Epithelial cell of proximal tubule (primary cell): ENCODE results near the gene DNAJB11. TPM values are rescaled to one million over a fixed set of nuclear protein-coding genes. Genes with fewer than 3 reads are reported as not detected.

Experiments
- DNase-seq: peaks from one replicate; pipeline ENCODE4 v3.0.0-alpha.2; 2011; ENCODE audit warnings: low read depth
- H3K4me3 ChIP-seq: 2 replicates; pipeline ENCODE4 v1.5.1; 2011; ENCODE audit warnings: low read depth, mild to moderate bottlenecking, low read length
- total RNA-seq: library from RNA; depleted of rRNA; stranded (reverse); fragments of >200 nt; gene quantifications from 2 replicates; pipeline ENCODE4 v1.2.3, GENCODE V29; 2015
- TF ChIP-seq, protein P1 (sequence below): conservative IDR thresholded peaks from 2 replicates; pipeline ENCODE4 v1.5.1; 2012; ENCODE audit warnings: low read depth, mild to moderate bottlenecking, low read length

DNAJB11 gene
- total RNA-seq, 1 donor from 2014 or later: 96.3 TPM

DNA sequence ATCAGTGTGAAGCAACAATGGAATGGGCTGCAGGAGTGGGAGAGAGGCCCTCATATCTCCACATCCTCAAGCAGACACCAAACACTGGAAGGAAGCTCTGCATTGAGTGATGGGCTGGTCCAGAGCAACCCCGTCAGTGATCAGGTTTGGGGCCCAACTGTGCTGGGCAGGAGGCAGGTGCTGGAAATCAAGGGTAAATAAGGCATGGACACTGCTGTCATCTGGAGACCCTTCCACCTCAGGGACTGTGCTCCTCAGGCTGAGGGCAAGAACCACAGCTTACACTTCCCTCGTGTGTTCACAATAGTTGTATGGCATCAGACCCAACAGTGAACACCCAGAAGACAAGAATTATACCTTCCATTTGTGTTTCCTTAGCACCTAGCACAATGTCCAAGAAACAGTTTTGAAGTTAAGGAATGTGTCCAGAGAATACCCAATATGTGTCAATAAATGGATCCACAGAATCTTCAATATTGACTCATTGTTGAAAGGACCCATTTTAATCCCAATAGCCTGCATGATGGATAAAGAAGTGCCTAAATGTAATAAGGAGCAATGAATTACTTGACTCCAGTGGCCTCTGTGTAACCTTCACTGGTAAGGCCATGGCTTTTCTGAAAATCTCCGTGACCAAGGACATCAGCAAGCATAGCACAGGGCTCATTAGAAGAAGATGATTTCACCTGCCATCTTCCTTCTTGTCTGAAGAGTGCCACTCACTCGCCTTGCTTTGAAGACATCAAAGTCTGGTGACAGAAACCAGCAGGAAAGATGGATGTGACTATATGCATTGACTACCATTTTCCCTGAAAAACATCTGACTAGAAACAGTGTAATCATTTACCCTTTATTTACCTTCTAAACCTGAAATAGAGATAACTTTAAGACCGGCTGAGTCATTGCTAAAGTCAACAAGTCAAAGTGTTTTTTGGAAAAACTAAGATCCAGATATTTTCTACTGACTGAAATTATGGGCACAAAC lies 35.3 kb downstream of the DNAJB11 start:
- H3K4me3 ChIP-seq: no peak overlapping the region
- TF ChIP-seq, protein P1, sequence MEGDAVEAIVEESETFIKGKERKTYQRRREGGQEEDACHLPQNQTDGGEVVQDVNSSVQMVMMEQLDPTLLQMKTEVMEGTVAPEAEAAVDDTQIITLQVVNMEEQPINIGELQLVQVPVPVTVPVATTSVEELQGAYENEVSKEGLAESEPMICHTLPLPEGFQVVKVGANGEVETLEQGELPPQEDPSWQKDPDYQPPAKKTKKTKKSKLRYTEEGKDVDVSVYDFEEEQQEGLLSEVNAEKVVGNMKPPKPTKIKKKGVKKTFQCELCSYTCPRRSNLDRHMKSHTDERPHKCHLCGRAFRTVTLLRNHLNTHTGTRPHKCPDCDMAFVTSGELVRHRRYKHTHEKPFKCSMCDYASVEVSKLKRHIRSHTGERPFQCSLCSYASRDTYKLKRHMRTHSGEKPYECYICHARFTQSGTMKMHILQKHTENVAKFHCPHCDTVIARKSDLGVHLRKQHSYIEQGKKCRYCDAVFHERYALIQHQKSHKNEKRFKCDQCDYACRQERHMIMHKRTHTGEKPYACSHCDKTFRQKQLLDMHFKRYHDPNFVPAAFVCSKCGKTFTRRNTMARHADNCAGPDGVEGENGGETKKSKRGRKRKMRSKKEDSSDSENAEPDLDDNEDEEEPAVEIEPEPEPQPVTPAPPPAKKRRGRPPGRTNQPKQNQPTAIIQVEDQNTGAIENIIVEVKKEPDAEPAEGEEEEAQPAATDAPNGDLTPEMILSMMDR: no peak
- no peak for DNase-seq

- H3K4me3 ChIP-seq: no peak overlapping the region
- TF ChIP-seq, protein P1: no peak
- DNase-seq: no peak
These were observed 38.2 kb downstream of the DNAJB11 start for GRCh38 chr3:186608624-186609215.

DNA sequence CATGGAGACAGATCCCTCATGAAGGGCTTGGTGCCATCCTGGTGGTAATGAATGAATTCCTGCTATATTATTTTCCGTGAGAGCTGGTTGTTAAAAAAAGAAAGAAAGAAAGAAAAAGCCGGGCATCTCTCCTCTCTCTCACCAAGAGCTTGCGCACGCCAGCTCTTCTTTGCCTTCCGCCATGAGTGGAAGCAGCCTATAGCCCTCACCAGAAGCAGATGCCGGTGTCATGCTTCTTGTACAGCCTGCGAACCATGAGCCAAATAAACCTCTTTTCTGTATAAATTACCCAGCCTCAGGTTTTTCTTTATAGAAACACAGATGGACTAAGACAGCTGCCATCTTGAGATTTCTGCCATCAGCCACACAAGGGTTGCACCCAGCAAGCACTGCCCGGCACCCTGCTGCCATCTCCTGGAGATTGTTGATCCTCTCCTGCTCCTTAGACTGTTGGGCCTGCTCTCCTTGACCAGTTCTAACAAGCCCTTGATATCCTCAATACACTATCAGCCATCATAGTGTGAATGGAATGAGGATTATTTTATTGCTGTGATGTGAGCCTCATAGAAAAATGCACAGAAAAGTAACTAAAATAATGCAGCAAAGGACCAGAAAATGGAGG lies 38.8 kb downstream of the DNAJB11 start:
- DNase-seq: no peak
- TF ChIP-seq, protein P1: peak; percentile 85
- H3K4me3 ChIP-seq: no peak overlapping the region

- TF ChIP-seq, protein P1: no peak
- no peak overlapping the region for H3K4me3 ChIP-seq
- no peak for DNase-seq
These were observed 41.5 kb downstream of the DNAJB11 start for GRCh38 chr3:186612065-186612464.

DNA sequence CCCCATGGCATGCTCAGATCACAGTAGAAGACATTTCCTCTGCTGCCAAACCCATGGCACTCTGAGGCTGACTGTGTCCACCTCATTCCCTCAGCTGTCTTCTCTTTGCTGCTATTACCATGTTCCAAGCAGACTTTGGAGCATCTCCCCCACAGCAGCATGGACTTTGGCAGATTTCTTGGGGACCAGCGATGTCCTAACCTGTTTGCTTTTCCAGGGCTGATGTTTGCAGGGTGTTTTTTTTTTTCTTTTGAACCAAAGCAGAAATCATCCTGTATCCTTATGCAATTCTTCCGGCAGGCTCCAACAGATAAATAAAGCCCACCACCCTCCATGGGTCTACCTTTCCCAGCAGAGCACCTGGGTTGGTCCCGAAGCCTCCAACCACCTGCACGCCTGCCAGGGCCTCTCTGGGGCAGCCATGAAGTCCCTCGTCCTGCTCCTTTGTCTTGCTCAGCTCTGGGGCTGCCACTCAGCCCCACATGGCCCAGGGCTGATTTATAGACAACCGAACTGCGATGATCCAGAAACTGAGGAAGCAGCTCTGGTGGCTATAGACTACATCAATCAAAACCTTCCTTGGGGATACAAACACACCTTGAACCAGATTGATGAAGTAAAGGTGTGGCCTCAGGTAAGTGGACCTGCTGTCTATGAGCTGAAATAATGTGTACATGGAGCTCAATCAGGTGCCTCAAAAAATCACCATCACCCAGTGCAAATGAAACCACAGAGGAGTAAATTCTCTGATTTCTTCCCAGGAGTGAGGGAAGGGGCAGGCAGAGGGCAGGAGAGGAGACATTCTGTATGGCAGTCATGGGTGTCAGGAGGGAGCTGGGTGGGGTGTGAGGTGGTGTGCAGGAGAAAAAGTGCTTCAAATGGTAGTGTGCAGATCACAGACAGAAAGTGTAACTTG lies 42.5 kb downstream of the DNAJB11 start, which contains the start of gene AHSG:
TSS of gene AHSG (plus strand) at position 340 of the 916 bp plus-strand sequence. CDS start at position 422, 82 bp downstream.
- DNase-seq: no peak
- TF ChIP-seq, protein P1: no peak
- no peak within 1 kb of the TSS for H3K4me3 ChIP-seq

GRCh38 chr3:186613637-186614265 lies 43.2 kb downstream of the DNAJB11 start:
- TF ChIP-seq, protein P1: no peak
- no peak overlapping the region for H3K4me3 ChIP-seq
- no peak for DNase-seq
